ENCODE measurements around the gene PWWP3B. TPM values are rescaled to one million over a fixed set of nuclear protein-coding genes. Genes with fewer than 3 reads are reported as not detected.

Gene PWWP3B
- total RNA-seq, 1 experiment from 2014 or later: 0.26 TPM

DNA sequence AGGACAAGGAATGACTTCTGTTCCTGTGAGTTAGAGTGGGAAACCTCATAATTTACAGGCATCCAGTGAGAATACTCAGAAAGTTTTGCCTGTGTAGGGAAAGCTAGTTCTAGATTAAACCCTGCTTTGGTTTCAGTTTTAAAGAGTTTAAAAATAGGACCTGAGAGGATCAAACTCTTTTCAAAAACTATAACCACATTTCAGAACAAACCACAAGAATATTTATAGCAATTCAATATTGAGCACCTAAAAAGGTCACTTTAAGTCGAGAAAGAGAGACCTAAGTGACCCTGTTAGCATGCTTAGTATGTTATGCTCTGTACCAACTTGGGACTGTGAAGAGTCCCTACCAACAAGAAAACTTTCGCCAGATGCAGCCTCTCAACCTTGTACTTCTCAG is 17.4 kb upstream of the PWWP3B start:
- peaks cover 0 to 3% (median 0%) of the 10 kb centered on the region in 3 experiments; a peak in 2 of 7 replicates for H3K36me3 Mint-ChIP-seq (ENCODE audit: insufficient read depth in 1 of 3, low read depth in 3 of 3)
- H3K79me2 ChIP-seq (ENCODE audit: insufficient read depth, low read length): no peaks in the 10 kb centered on the region
- H3K23ac ChIP-seq (ENCODE audit: insufficient read length, low read depth, low read length): no peak overlapping the region
- no peaks in the 10 kb centered on the region for H3K23me2 ChIP-seq (ENCODE audit: insufficient read length, low read depth, low read length, poor library complexity, severe bottlenecking)
- H3K27me3 ChIP-seq (ENCODE audit: insufficient read depth, low read length): no peaks in the 10 kb centered on the region
- H3K4me2 ChIP-seq (ENCODE audit: insufficient read depth, insufficient read length, low read length): no peak overlapping the region
- no CpG with 5 or more reads among the region's 2 CpGs for WGBS (ENCODE audit: extremely low coverage, insufficient read length, low lambda C conversion rate)
- H2BK20ac ChIP-seq (ENCODE audit: low read depth, low read length, poor library complexity, severe bottlenecking): no peak overlapping the region
- no peak overlapping the region for H4K5ac ChIP-seq (ENCODE audit: insufficient read length, low read depth, low read length)
- H2BK12ac ChIP-seq (ENCODE audit: insufficient read length, low read depth, low read length): no peak overlapping the region
- H4K20me1 ChIP-seq (ENCODE audit: control insufficient read depth, insufficient read depth, insufficient read length): no peaks in the 10 kb centered on the region
- H3K56ac ChIP-seq (ENCODE audit: insufficient read length, low read depth, low read length): no peak overlapping the region
- no peak overlapping the region for H2AFZ ChIP-seq (ENCODE audit: low read length)
- H3K27ac ChIP-seq (ENCODE audit: insufficient read length, low read depth, low read length): no peak overlapping the region
- no peak overlapping the region for H3K9ac ChIP-seq (ENCODE audit: extremely low read depth, insufficient read length, low read length)
- no peak overlapping the region for H3K27ac Mint-ChIP-seq
- H4K91ac ChIP-seq (ENCODE audit: insufficient read length, low read depth, low read length): no peak overlapping the region
- H3K4me1 ChIP-seq (ENCODE audit: insufficient read depth, low read length): no peaks in the 10 kb centered on the region
- peaks cover 3% of the 10 kb centered on the region for H3K9me3 ChIP-seq (ENCODE audit: control insufficient read depth, low read depth, low read length)
- no peak overlapping the region for H3T11ph ChIP-seq (ENCODE audit: low read length)
- H3K18ac ChIP-seq (ENCODE audit: insufficient read length, low read depth, low read length): no peak overlapping the region
- no peak overlapping the region for H3K4ac ChIP-seq (ENCODE audit: low read depth, low read length)
- H2BK120ac ChIP-seq (ENCODE audit: low read depth, low read length, poor library complexity, severe bottlenecking): no peak overlapping the region
- H3K4me3 Mint-ChIP-seq: no peak overlapping the region
- peaks cover 4% of the 10 kb centered on the region; the same call in 1 of the 2 replicates for H3K27me3 Mint-ChIP-seq (ENCODE audit: low read depth)
- no peak overlapping the region for H3K14ac ChIP-seq (ENCODE audit: insufficient read depth, low read length)
- TF ChIP-seq, protein P1, sequence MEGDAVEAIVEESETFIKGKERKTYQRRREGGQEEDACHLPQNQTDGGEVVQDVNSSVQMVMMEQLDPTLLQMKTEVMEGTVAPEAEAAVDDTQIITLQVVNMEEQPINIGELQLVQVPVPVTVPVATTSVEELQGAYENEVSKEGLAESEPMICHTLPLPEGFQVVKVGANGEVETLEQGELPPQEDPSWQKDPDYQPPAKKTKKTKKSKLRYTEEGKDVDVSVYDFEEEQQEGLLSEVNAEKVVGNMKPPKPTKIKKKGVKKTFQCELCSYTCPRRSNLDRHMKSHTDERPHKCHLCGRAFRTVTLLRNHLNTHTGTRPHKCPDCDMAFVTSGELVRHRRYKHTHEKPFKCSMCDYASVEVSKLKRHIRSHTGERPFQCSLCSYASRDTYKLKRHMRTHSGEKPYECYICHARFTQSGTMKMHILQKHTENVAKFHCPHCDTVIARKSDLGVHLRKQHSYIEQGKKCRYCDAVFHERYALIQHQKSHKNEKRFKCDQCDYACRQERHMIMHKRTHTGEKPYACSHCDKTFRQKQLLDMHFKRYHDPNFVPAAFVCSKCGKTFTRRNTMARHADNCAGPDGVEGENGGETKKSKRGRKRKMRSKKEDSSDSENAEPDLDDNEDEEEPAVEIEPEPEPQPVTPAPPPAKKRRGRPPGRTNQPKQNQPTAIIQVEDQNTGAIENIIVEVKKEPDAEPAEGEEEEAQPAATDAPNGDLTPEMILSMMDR (conservative IDR thresholded peaks at IDR 0.05): no peak
- DNase-seq: no peak
- H3K4me1 Mint-ChIP-seq: no peaks in the 10 kb centered on the region
- no peak overlapping the region for H2BK15ac ChIP-seq (ENCODE audit: low read depth, low read length)
- H4K8ac ChIP-seq (replicated peaks; ENCODE audit: insufficient read length, low read depth, low read length): no peak overlapping the region
- H2AK5ac ChIP-seq (ENCODE audit: insufficient read length, low read length): no peak overlapping the region
- peaks cover 57 to 84% of the 10 kb centered on the region in 2 experiments for H3K9me3 Mint-ChIP-seq
- no peaks in the 10 kb centered on the region for H3K79me1 ChIP-seq (ENCODE audit: insufficient read depth, low read depth, low read length, poor library complexity, severe bottlenecking)
- no peak overlapping the region for H2BK5ac ChIP-seq (ENCODE audit: insufficient read length, low read length)

Measured in H9 (cell line).